ENCODE results near the gene PGAM2. TPM values are rescaled to one million over a fixed set of nuclear protein-coding genes. Genes with fewer than 3 reads are reported as not detected.
A peak's percentile ranks its signal among the peaks of the same experiment; 100 is the strongest.

Gene PGAM2
- total and polyA plus RNA-seq, 2 experiments from 2014 or later = 2.9 to 7.8 TPM

- Histone ChIP-seq H3K4me1 (ENCODE audit: insufficient read depth) (peaks cover 8% of the 10 kb centered on the region; the same call in 1 of the 2 replicates), H3K36me3 (ENCODE audit: insufficient read depth) (no peaks in the 10 kb centered on the region), H3K27ac (ENCODE audit: low read depth) (no peak overlapping the region), H2AFZ (peak overlapping the region; percentile 95), H3K79me2 (replicated peaks; ENCODE audit: insufficient read depth) (no peaks in the 10 kb centered on the region; the same call in 1 of the 2 replicates), H3K4me2 (peak overlapping the region; percentile 79), H3K9me2 (ENCODE audit: insufficient read depth) (no peaks in the 10 kb centered on the region), H4K20me1 (replicated peaks; ENCODE audit: insufficient read depth) (no peaks in the 10 kb centered on the region), H3K27me3 (ENCODE audit: insufficient read depth) (peaks cover 9% of the 10 kb centered on the region; the same call in 1 of the 2 replicates), H3F3A (replicated peaks; ENCODE audit: low read depth) (no peaks in the 10 kb centered on the region), H3K4me3 (peak overlapping the region; percentile 87)
- DNase-seq (ENCODE audit: low spot score) (no peak), ATAC-seq (peak; percentile 18)
- Mint-ChIP-seq H3K4me1 (peaks cover 20% of the 10 kb centered on the region), H3K27me3 (ENCODE audit: insufficient read depth, low read depth, poor library complexity) (peaks cover 16% of the 10 kb centered on the region), H3K4me3 (peak overlapping the region; percentile 63), H3K36me3 (ENCODE audit: low read depth) (peaks cover 3% of the 10 kb centered on the region; the same call in 2 of the 3 replicates), H3K9me3 (no peaks in the 10 kb centered on the region), H3K27ac (no peak overlapping the region)
- TF ChIP-seq EZH2phosphoT487 (IDR thresholded peaks at IDR 0.05; ENCODE audit: unreplicated experiment) (no peak), ZNF114 (CRISPR knock-in tag; IDR thresholded peaks at IDR 0.05) (no peak), EZH2 (IDR thresholded peaks at IDR 0.05; ENCODE audit: low read depth, unreplicated experiment) (no peak)
- TF ChIP-seq, protein P1, sequence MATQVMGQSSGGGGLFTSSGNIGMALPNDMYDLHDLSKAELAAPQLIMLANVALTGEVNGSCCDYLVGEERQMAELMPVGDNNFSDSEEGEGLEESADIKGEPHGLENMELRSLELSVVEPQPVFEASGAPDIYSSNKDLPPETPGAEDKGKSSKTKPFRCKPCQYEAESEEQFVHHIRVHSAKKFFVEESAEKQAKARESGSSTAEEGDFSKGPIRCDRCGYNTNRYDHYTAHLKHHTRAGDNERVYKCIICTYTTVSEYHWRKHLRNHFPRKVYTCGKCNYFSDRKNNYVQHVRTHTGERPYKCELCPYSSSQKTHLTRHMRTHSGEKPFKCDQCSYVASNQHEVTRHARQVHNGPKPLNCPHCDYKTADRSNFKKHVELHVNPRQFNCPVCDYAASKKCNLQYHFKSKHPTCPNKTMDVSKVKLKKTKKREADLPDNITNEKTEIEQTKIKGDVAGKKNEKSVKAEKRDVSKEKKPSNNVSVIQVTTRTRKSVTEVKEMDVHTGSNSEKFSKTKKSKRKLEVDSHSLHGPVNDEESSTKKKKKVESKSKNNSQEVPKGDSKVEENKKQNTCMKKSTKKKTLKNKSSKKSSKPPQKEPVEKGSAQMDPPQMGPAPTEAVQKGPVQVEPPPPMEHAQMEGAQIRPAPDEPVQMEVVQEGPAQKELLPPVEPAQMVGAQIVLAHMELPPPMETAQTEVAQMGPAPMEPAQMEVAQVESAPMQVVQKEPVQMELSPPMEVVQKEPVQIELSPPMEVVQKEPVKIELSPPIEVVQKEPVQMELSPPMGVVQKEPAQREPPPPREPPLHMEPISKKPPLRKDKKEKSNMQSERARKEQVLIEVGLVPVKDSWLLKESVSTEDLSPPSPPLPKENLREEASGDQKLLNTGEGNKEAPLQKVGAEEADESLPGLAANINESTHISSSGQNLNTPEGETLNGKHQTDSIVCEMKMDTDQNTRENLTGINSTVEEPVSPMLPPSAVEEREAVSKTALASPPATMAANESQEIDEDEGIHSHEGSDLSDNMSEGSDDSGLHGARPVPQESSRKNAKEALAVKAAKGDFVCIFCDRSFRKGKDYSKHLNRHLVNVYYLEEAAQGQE (IDR thresholded peaks at IDR 0.05; ENCODE audit: unreplicated experiment) = no peak
Measured at GRCh38 chr7:44103566-44103922, 38.2 kb upstream of the PGAM2 start.

DNA sequence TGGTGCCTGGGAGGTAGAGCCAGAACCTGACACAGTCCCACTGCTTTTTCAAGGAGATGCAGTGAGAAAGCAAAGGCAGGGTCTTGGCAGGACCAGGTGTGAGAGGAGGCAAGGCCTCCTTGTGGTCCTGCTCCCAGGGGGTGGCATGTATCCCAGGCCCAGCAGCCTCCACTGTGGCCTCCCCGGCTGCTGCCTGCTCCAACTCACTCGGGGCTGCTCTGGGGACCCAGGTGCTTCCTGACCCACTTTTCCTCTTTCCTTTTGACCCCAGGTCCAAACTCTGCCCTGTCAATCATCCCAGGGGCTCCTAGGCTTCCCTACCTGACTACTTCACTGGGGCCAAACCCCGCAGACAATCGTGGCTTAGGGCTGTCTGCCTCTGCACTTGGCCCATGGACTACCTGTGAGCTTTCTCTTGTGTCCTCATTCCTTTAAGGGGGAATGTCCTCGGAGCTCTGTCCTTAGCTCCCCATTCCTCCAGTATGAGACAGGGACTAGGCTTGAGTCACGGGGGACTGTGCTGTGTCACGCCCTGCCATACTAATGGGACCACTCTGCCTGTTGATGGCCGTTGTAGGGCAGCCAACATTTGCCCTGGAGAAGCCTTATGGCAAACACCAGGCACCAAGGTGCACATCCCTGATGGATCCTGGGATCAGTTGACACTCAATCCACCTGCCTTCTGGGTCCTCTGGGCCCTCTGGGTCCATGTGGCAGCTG, 37.6 kb upstream of the PGAM2 start:
- Histone ChIP-seq H3K79me2 (replicated peaks; ENCODE audit: insufficient read depth) (no peaks in the 10 kb centered on the region; the same call in 1 of the 2 replicates), H3K36me3 (ENCODE audit: insufficient read depth) (no peaks in the 10 kb centered on the region), H2AFZ (peak overlapping the region; percentile 95), H3K27ac (ENCODE audit: low read depth) (no peak overlapping the region), H3K9me2 (ENCODE audit: insufficient read depth) (no peaks in the 10 kb centered on the region), H3K4me3 (peak overlapping the region; percentile 87), H3F3A (replicated peaks; ENCODE audit: low read depth) (no peaks in the 10 kb centered on the region), H3K4me2 (peak overlapping the region; percentile 79; the same call in 1 of the 2 replicates), H3K27me3 (ENCODE audit: insufficient read depth) (peaks cover 9% of the 10 kb centered on the region; the same call in 1 of the 2 replicates), H4K20me1 (replicated peaks; ENCODE audit: insufficient read depth) (no peaks in the 10 kb centered on the region), H3K4me1 (ENCODE audit: insufficient read depth) (peaks cover 8% of the 10 kb centered on the region; the same call in 1 of the 2 replicates)
- Mint-ChIP-seq H3K27ac (no peak overlapping the region), H3K4me1 (peaks cover 20% of the 10 kb centered on the region), H3K9me3 (no peaks in the 10 kb centered on the region), H3K36me3 (ENCODE audit: low read depth) (peaks cover 3% of the 10 kb centered on the region; the same call in 1 of the 3 replicates), H3K27me3 (ENCODE audit: insufficient read depth, low read depth, poor library complexity) (peaks cover 16% of the 10 kb centered on the region), H3K4me3 (peak overlapping the region; percentile 63)
- DNase-seq (ENCODE audit: low spot score) = no peak
- no peak for ATAC-seq
- TF ChIP-seq STAT1 (IDR thresholded peaks at IDR 0.05; ENCODE audit: unreplicated experiment) (no peak), POLR2AphosphoS5 (IDR thresholded peaks at IDR 0.05; ENCODE audit: low read depth) (no peak), CTCF (conservative IDR thresholded peaks at IDR 0.05; ENCODE audit: low read depth in 2 of 2) (no peak), CREB1 (CRISPR knock-in tag; IDR thresholded peaks at IDR 0.05; ENCODE audit: low read depth) (no peak), EZH2phosphoT487 (IDR thresholded peaks at IDR 0.05; ENCODE audit: unreplicated experiment) (no peak)
- TF ChIP-seq, protein P2, sequence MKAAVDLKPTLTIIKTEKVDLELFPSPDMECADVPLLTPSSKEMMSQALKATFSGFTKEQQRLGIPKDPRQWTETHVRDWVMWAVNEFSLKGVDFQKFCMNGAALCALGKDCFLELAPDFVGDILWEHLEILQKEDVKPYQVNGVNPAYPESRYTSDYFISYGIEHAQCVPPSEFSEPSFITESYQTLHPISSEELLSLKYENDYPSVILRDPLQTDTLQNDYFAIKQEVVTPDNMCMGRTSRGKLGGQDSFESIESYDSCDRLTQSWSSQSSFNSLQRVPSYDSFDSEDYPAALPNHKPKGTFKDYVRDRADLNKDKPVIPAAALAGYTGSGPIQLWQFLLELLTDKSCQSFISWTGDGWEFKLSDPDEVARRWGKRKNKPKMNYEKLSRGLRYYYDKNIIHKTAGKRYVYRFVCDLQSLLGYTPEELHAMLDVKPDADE (IDR thresholded peaks at IDR 0.05) = no peak
